Trophoblast cell (in vitro differentiated cells and primary cell): ENCODE measurements around the gene TRPV5.

Source experiments
- DNase-seq, 2 donors: peaks; one replicate each; pipeline ENCODE4 v3.0.0-alpha.2; 2016
- H2AFZ ChIP-seq: 2 replicates; pipeline ENCODE4 v1.6.1; 2013; ENCODE audit warnings: low read length, moderate library complexity, mild to moderate bottlenecking; ENCODE audit not compliant: insufficient read depth, poor library complexity
- H2AK5ac ChIP-seq: 2 replicates; pipeline ENCODE4 v1.6.1; 2013; ENCODE audit warnings: mild to moderate bottlenecking, low read length
- H2BK120ac ChIP-seq: 2 replicates; pipeline ENCODE4 v1.6.1; 2013; ENCODE audit warnings: low read length, mild to moderate bottlenecking, moderate library complexity; ENCODE audit not compliant: insufficient read depth, poor library complexity
- H2BK12ac ChIP-seq: 2 replicates; pipeline ENCODE4 v1.6.1; 2013; ENCODE audit warnings: mild to moderate bottlenecking, low read length, moderate library complexity
- H2BK5ac ChIP-seq: 2 replicates; pipeline ENCODE4 v1.6.1; 2013; ENCODE audit warnings: low read length, low read depth, moderate library complexity, mild to moderate bottlenecking; ENCODE audit not compliant: poor library complexity
- H3K14ac ChIP-seq: 2 replicates; pipeline ENCODE4 v1.6.1; 2013; ENCODE audit warnings: mild to moderate bottlenecking, low read length
- H3K18ac ChIP-seq: 2 replicates; pipeline ENCODE4 v1.6.1; 2013; ENCODE audit warnings: mild to moderate bottlenecking, low read length
- H3K23ac ChIP-seq: 2 replicates; pipeline ENCODE4 v1.6.1; 2013; ENCODE audit warnings: low read length
- H3K27ac ChIP-seq: 2 replicates; pipeline ENCODE4 v1.5.1; 2013; ENCODE audit warnings: low read depth, mild to moderate bottlenecking, inconsistent platforms, low read length, moderate library complexity
- H3K27me3 ChIP-seq: 2 replicates; pipeline ENCODE4 v1.6.1; 2013; ENCODE audit warnings: inconsistent platforms, mild to moderate bottlenecking, low read length, moderate library complexity; ENCODE audit not compliant: insufficient read depth
- H3K36me3 ChIP-seq, 2 experiments: 1 replicate in 1 of 2; 2 replicates in 1 of 2; pipeline ENCODE4 v1.6.1; 2013; ENCODE audit warnings: low read length in 2 of 2, mild to moderate bottlenecking in 2 of 2, moderate library complexity in 1 of 2; ENCODE audit not compliant: insufficient read depth in 2 of 2, control insufficient read depth in 1 of 2
- H3K4ac ChIP-seq: 2 replicates; pipeline ENCODE4 v1.6.1; 2013; ENCODE audit warnings: low read depth, mild to moderate bottlenecking, low read length, moderate library complexity
- H3K4me1 ChIP-seq, 2 experiments: 1 replicate in 1 of 2; 2 replicates in 1 of 2; pipeline ENCODE4 v1.6.1; 2013; ENCODE audit warnings: low read length in 2 of 2, mild to moderate bottlenecking in 2 of 2, moderate library complexity in 1 of 2; ENCODE audit not compliant: insufficient read depth in 2 of 2, control insufficient read depth in 1 of 2
- H3K4me2 ChIP-seq: 2 replicates; pipeline ENCODE4 v1.6.1; 2013; ENCODE audit warnings: inconsistent platforms, mild to moderate bottlenecking, low read length, moderate library complexity
- H3K4me3 ChIP-seq: 2 replicates; pipeline ENCODE4 v1.5.1; 2013; ENCODE audit warnings: mild to moderate bottlenecking, low read depth, low read length, inconsistent platforms
- H3K79me1 ChIP-seq: one replicate; pipeline ENCODE4 v1.6.1; 2013; ENCODE audit warnings: low read length
- H3K79me2 ChIP-seq: 2 replicates; pipeline ENCODE4 v1.6.1; 2013; ENCODE audit warnings: low read length, mild to moderate bottlenecking; ENCODE audit not compliant: control insufficient read depth, insufficient read depth, poor library complexity
- H3K9ac ChIP-seq: 2 replicates; pipeline ENCODE4 v1.6.1; 2013; ENCODE audit warnings: mild to moderate bottlenecking, low read length
- H3K9me3 ChIP-seq: 2 replicates; pipeline ENCODE4 v1.6.1; 2013; ENCODE audit warnings: low read depth, mild to moderate bottlenecking, control low read depth, inconsistent platforms, low read length; ENCODE audit not compliant: insufficient read depth
- H4K12ac ChIP-seq: 2 replicates; pipeline ENCODE4 v1.6.1; 2013; ENCODE audit warnings: low read depth, mild to moderate bottlenecking, low read length, moderate library complexity
- H4K8ac ChIP-seq: 2 replicates; pipeline ENCODE4 v1.6.1; 2013; ENCODE audit warnings: low read depth, mild to moderate bottlenecking, low read length, moderate library complexity
- H4K91ac ChIP-seq: one replicate; pipeline ENCODE4 v1.6.1; 2013; ENCODE audit warnings: low read depth, mild to moderate bottlenecking, low read length, moderate library complexity
- WGBS: extraction: QIAGEN DNeasy Blood & Tissue Kit; methylation state at CpG from one replicate; pipeline ENCODE4 v1.1.7; 2013; ENCODE audit warnings: missing lambda C conversion rate; ENCODE audit not compliant: insufficient read length, insufficient coverage; ENCODE audit errors: extremely low coverage; 5-methylcytosine and 5-hydroxymethylcytosine counted together

TRPV5 gene

GRCh38 chr7:142941541-142941940 is 8.0 kb upstream of the TRPV5 start:
- H3K4me1 ChIP-seq, result peaks cover 0 to 3% of the 10 kb centered on the region in 2 experiments
- no peak overlapping the region for H4K8ac ChIP-seq
- no peak overlapping the region for H4K91ac ChIP-seq
- H3K79me2 ChIP-seq, result no peaks in the 10 kb centered on the region
- H3K27ac ChIP-seq, result no peak overlapping the region
- H3K23ac ChIP-seq, result no peak overlapping the region
- no CpG with 5 or more reads among the region's 7 CpGs for WGBS
- H3K4me2 ChIP-seq, result no peak overlapping the region
- H3K4me3 ChIP-seq, result no peak overlapping the region
- DNase-seq, result no peak
- no peak overlapping the region for H3K18ac ChIP-seq
- H2AK5ac ChIP-seq, result no peak overlapping the region
- H3K9me3 ChIP-seq, result peaks cover 10% of the 10 kb centered on the region
- no peaks in the 10 kb centered on the region for H3K36me3 ChIP-seq
- no peaks in the 10 kb centered on the region for H3K79me1 ChIP-seq
- H2BK120ac ChIP-seq, result no peak overlapping the region
- H2BK5ac ChIP-seq, result no peak overlapping the region
- H3K9ac ChIP-seq, result no peak overlapping the region
- H2AFZ ChIP-seq, result no peak overlapping the region
- no peak overlapping the region for H2BK12ac ChIP-seq
- H3K27me3 ChIP-seq, result no peaks in the 10 kb centered on the region
- H3K4ac ChIP-seq, result no peak overlapping the region
- no peak overlapping the region for H4K12ac ChIP-seq
- H3K14ac ChIP-seq, result no peak overlapping the region

- Histone ChIP-seq H2BK12ac (no peak overlapping the region), H4K91ac (no peak overlapping the region), H3K4me2 (no peak overlapping the region), H3K36me3 (no peaks in the 10 kb centered on the region), H3K79me2 (no peaks in the 10 kb centered on the region), H3K4me3 (no peak overlapping the region), H2AK5ac (no peak overlapping the region), H4K12ac (no peak overlapping the region), H3K9ac (no peak overlapping the region), H2BK120ac (no peak overlapping the region), H3K4ac (no peak overlapping the region), H2BK5ac (no peak overlapping the region), H3K27ac (no peak overlapping the region), H3K18ac (no peak overlapping the region), H3K9me3 (peaks cover 10% of the 10 kb centered on the region), H3K79me1 (no peaks in the 10 kb centered on the region), H4K8ac (no peak overlapping the region), H3K14ac (no peak overlapping the region), H3K4me1 (peaks cover 0 to 3% of the 10 kb centered on the region in 2 experiments), H3K27me3 (no peaks in the 10 kb centered on the region), H3K23ac (no peak overlapping the region), H2AFZ (no peak overlapping the region)
- WGBS, result no CpG with 5 or more reads among the region's 10 CpGs
- DNase-seq, result no peak
Measured at GRCh38 chr7:142940966-142941535, 7.5 kb upstream of the TRPV5 start.

DNA sequence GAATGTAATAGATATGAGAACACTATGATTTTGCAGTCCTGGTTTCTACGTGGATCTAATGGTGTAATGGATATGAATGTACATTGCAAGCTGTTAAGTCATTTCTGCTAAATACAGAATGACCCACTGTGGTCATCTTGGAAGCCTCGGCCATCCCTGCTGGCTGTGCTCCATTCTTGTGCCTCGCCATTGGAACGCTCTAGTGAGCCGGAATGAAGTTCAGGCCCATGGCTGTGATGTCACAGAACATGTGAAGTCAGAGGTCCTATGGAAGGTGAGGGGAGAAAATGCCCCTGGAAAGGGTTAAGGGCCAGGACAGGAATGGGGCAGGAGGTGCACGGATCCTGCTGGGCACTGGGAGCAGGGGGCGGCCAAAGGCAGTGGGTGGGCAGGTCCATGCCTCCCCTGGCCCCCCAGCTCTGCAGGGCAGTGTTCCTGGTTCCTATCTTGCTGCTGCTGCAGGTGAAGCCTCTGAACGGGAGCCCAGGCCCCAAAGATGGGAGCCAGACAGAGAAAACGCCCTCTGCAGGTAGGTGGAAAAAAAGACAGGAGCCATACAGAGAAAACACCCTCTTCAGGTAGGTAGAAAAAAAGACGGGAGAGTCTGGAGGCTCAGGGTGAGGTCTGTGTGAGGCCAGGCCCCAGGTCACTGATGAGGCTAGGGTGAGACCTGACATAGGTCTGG is 5.8 kb upstream of the TRPV5 start, which contains the start of gene LLCFC1:
Gene LLCFC1, plus strand, starts transcription at position 259 of the 685 bp plus-strand sequence. Its CDS starts 138 bp downstream, at position 397.
- Histone ChIP-seq H4K91ac (no peak within 1 kb of the TSS), H3K23ac (no peak within 1 kb of the TSS), H3K4me2 (no peak within 1 kb of the TSS), H4K8ac (no peak within 1 kb of the TSS), H2BK5ac (no peak within 1 kb of the TSS), H2AK5ac (no peak within 1 kb of the TSS), H3K27me3 (no peaks in the 10 kb centered on the region), H3K4ac (no peak within 1 kb of the TSS), H3K4me3 (no peak within 1 kb of the TSS), H3K14ac (no peak within 1 kb of the TSS), H2AFZ (no peak within 1 kb of the TSS), H3K9ac (no peak within 1 kb of the TSS), H3K79me2 (no peaks in the 10 kb centered on the region), H3K27ac (no peak within 1 kb of the TSS), H4K12ac (no peak within 1 kb of the TSS), H3K79me1 (no peaks in the 10 kb centered on the region), H2BK120ac (no peak within 1 kb of the TSS), H3K18ac (no peak within 1 kb of the TSS), H3K9me3 (peaks cover 6% of the 10 kb centered on the region), H3K4me1 (peaks cover 0 to 3% of the 10 kb centered on the region in 2 experiments), H3K36me3 (no peaks in the 10 kb centered on the region), H2BK12ac (no peak within 1 kb of the TSS)
- WGBS, result no CpG with 5 or more reads among the region's 10 CpGs
- DNase-seq, result peak in 1 of 2 donors; percentile 37

GRCh38 chr7:142938611-142939010 is 5.1 kb upstream of the TRPV5 start:
- Histone ChIP-seq H3K27me3 (no peaks in the 10 kb centered on the region), H2BK5ac (no peak overlapping the region), H3K4me3 (no peak overlapping the region), H3K4ac (no peak overlapping the region), H3K4me1 (peaks cover 0 to 3% of the 10 kb centered on the region in 2 experiments), H3K27ac (no peak overlapping the region), H3K9ac (no peak overlapping the region), H3K14ac (no peak overlapping the region), H3K18ac (no peak overlapping the region), H3K9me3 (peaks cover 2% of the 10 kb centered on the region), H2BK120ac (no peak overlapping the region), H3K23ac (no peak overlapping the region), H4K12ac (no peak overlapping the region), H4K91ac (no peak overlapping the region), H2AK5ac (no peak overlapping the region), H4K8ac (no peak overlapping the region), H3K36me3 (no peaks in the 10 kb centered on the region), H3K79me2 (no peaks in the 10 kb centered on the region), H3K79me1 (no peaks in the 10 kb centered on the region), H2AFZ (no peak overlapping the region), H2BK12ac (no peak overlapping the region), H3K4me2 (no peak overlapping the region)
- whole genome bisulfite sequencing, result no CpG with 5 or more reads among the region's 4 CpGs
- no peak for DNase-seq
